Neural cell (in vitro differentiated cells): ENCODE measurements around the gene UQCC3. TPM values are rescaled to one million over a fixed set of nuclear protein-coding genes. Genes with fewer than 3 reads are reported as not detected.
A peak's percentile ranks its signal among the peaks of the same experiment; 100 is the strongest.
"Not testable (repeated sequence)": the region's sequence is repeated elsewhere in the genome, so short reads cannot be mapped to it uniquely, and the experiment has no call there.

Source experiments
- H2AFZ ChIP-seq: fragments of 200-600, 300-800 bp; sonication (generic), shearing (Covaris generic); 2 replicates; pipeline ENCODE4 v1.6.0; 2014; ENCODE audit warnings: low read depth, mild to moderate bottlenecking, antibody characterized with exemption, low read length, moderate library complexity
- H3F3A ChIP-seq: fragments of 200-600 bp; shearing (Covaris generic); 2 replicates; pipeline ENCODE4 v1.6.1; 2016; ENCODE audit warnings: mild to moderate bottlenecking, moderate library complexity, mixed read lengths, antibody characterized with exemption, low read length; ENCODE audit not compliant: insufficient read depth, poor library complexity, severe bottlenecking
- H3K27ac ChIP-seq: fragments of 200-600, 300-800 bp; sonication (generic), shearing (Covaris generic); 2 replicates; pipeline ENCODE4 v1.5.1; 2014; ENCODE audit warnings: mild to moderate bottlenecking, low read length, moderate library complexity
- H3K27me3 ChIP-seq: fragments of 300-800, 200-600 bp; sonication (generic), shearing (Covaris generic); 2 replicates; pipeline ENCODE4 v1.6.0; 2014; ENCODE audit warnings: mild to moderate bottlenecking, low read depth, low read length, moderate library complexity; ENCODE audit not compliant: insufficient read depth
- H3K36me3 ChIP-seq: fragments of 300-800, 200-600 bp; sonication (generic), shearing (Covaris generic); 2 replicates; pipeline ENCODE4 v1.5.1; 2014; ENCODE audit warnings: mild to moderate bottlenecking, antibody characterized with exemption, low read length, moderate library complexity; ENCODE audit not compliant: insufficient read depth
- H3K4me2 ChIP-seq: fragments of 300-800, 200-600 bp; sonication (generic), shearing (Covaris generic); 2 replicates; pipeline ENCODE4 v1.6.0; 2014; ENCODE audit warnings: mild to moderate bottlenecking, low read length
- H3K4me3 ChIP-seq: fragments of 300-800, 200-600 bp; sonication (generic), shearing (Covaris generic); 2 replicates; pipeline ENCODE4 v1.5.1; 2014; ENCODE audit warnings: mild to moderate bottlenecking, low read length, moderate library complexity
- H3K79me2 ChIP-seq: fragments of 200-600 bp; shearing (Covaris generic); replicated peaks from 2 replicates; pipeline ENCODE4 v1.6.0; 2014; ENCODE audit warnings: mild to moderate bottlenecking, low read length, moderate library complexity; ENCODE audit not compliant: insufficient read depth
- H3K9ac ChIP-seq: fragments of 300-800, 200-600 bp; sonication (generic), shearing (Covaris generic); 2 replicates; pipeline ENCODE4 v1.6.1; 2016; ENCODE audit warnings: mild to moderate bottlenecking, low read length, mixed read lengths
- H3K9me2 ChIP-seq: fragments of 200-600 bp; shearing (Covaris generic); 2 replicates; pipeline ENCODE4 v1.6.1; 2016; ENCODE audit warnings: mild to moderate bottlenecking, low read length, mixed read lengths; ENCODE audit not compliant: insufficient read depth
- H3K9me3 ChIP-seq: fragments of 200-600, 300-800 bp; sonication (generic), shearing (Covaris generic); 2 replicates; pipeline ENCODE4 v1.6.1; 2016; ENCODE audit warnings: mild to moderate bottlenecking, mixed run types, low read length, moderate library complexity, mixed read lengths
- H4K20me1 ChIP-seq: fragments of 200-600 bp; shearing (Covaris generic); 2 replicates; pipeline ENCODE4 v1.6.1; 2016; ENCODE audit warnings: mild to moderate bottlenecking, mixed run types; ENCODE audit not compliant: insufficient read depth
- CTCF ChIP-seq: fragments of 450-650 bp; IDR thresholded peaks from 2 replicates; pipeline ENCODE4 v1.5.1; 2014; ENCODE audit warnings: antibody characterized with exemption, mild to moderate bottlenecking, moderate library complexity; ENCODE audit not compliant: poor library complexity, severe bottlenecking
- EP300 ChIP-seq: fragments of 450-650 bp; conservative IDR thresholded peaks from 2 replicates; pipeline ENCODE4 v1.6.1; 2014; ENCODE audit warnings: antibody characterized with exemption, mild to moderate bottlenecking, moderate library complexity; ENCODE audit not compliant: poor library complexity, severe bottlenecking
- EZH2 ChIP-seq: fragments of 200-600, 300-800 bp; shearing (Covaris generic), sonication (generic); IDR thresholded peaks from 2 replicates; pipeline ENCODE4 v1.6.1; 2014; ENCODE audit warnings: antibody characterized with exemption, low read length, borderline replicate concordance, mild to moderate bottlenecking; ENCODE audit not compliant: insufficient read depth, poor library complexity, severe bottlenecking
- MXI1 ChIP-seq: fragments of 450-650 bp; conservative IDR thresholded peaks from 2 replicates; pipeline ENCODE4 v1.6.1; 2014; ENCODE audit warnings: antibody characterized with exemption, mild to moderate bottlenecking; ENCODE audit not compliant: poor library complexity, severe bottlenecking
- POLR2AphosphoS5 ChIP-seq: IDR thresholded peaks from 2 replicates; pipeline ENCODE4 v1.6.1; 2012
- RAD21 ChIP-seq: fragments of 450-650 bp; conservative IDR thresholded peaks from 2 replicates; pipeline ENCODE4 v1.6.1; 2014; ENCODE audit warnings: antibody characterized with exemption, mild to moderate bottlenecking, moderate library complexity
- REST ChIP-seq: IDR thresholded peaks from 2 replicates; pipeline ENCODE4 v1.6.1; 2012; ENCODE audit warnings: borderline replicate concordance
- SMC3 ChIP-seq: fragments of 450-650 bp; conservative IDR thresholded peaks from 2 replicates; pipeline ENCODE4 v1.6.1; 2014; ENCODE audit warnings: antibody characterized with exemption, mild to moderate bottlenecking, moderate library complexity; ENCODE audit not compliant: poor library complexity
- TAF1 ChIP-seq: IDR thresholded peaks from 2 replicates; pipeline ENCODE4 v1.6.1; 2012; ENCODE audit warnings: low read depth
- polyA plus RNA-seq: library from polyadenylated mRNA; depleted of rRNA; stranded (reverse); fragments of >200 nt; gene quantifications from 2 replicates; pipeline ENCODE4 v1.2.3, GENCODE V29; 2014

Gene UQCC3
- polyA plus RNA-seq, 1 donor from 2014 or later: 8.4 TPM

GRCh38 chr11:62689421-62690183 lies 18.1 kb downstream of the UQCC3 start, which contains the start of gene LRRN4CL:
Gene LRRN4CL, minus strand, starts transcription at chr11:62689530. Its CDS starts 1,022 bp downstream, at chr11:62688508.
- no peaks in the 10 kb centered on the region for H3F3A ChIP-seq
- H3K9ac ChIP-seq: no peak within 1 kb of the TSS
- no peaks in the 10 kb centered on the region for H4K20me1 ChIP-seq
- no peaks in the 10 kb centered on the region for H3K9me2 ChIP-seq
- H3K4me3 ChIP-seq: no peak within 1 kb of the TSS
- H3K9me3 ChIP-seq: no peaks in the 10 kb centered on the region
- H3K4me2 ChIP-seq: no peak within 1 kb of the TSS
- no peaks in the 10 kb centered on the region for H3K27me3 ChIP-seq
- H3K36me3 ChIP-seq: no peaks in the 10 kb centered on the region
- TF ChIP-seq SMC3: no peak
- peak; percentile 38 for TF ChIP-seq POLR2AphosphoS5
- H3K79me2 ChIP-seq: no peaks in the 10 kb centered on the region
- no peak within 1 kb of the TSS for H2AFZ ChIP-seq
- no peak within 1 kb of the TSS for H3K27ac ChIP-seq

GRCh38 chr11:62693624-62694023 lies 22.2 kb downstream of the UQCC3 start:
- not testable (repeated sequence) for H3K27ac ChIP-seq, H3K9me2 ChIP-seq, H3K36me3 ChIP-seq, H2AFZ ChIP-seq, H3K4me3 ChIP-seq, H3K9me3 ChIP-seq, H3K4me2 ChIP-seq, H3F3A ChIP-seq, H3K79me2 ChIP-seq, H3K27me3 ChIP-seq, H4K20me1 ChIP-seq, H3K9ac ChIP-seq

- no peaks in the 10 kb centered on the region for H3K79me2 ChIP-seq
- no peaks in the 10 kb centered on the region for H3K27me3 ChIP-seq
- no peak overlapping the region for H2AFZ ChIP-seq
- no peaks in the 10 kb centered on the region for H3K9me3 ChIP-seq
- no peak overlapping the region for H3K4me3 ChIP-seq
- H3K9ac ChIP-seq: no peak overlapping the region
- H3F3A ChIP-seq: no peaks in the 10 kb centered on the region
- H3K27ac ChIP-seq: no peak overlapping the region
- TF ChIP-seq TAF1: no peak
- TF ChIP-seq MXI1: no peak
- peak; percentile 65 for TF ChIP-seq SMC3
- peak; percentile 69 for TF ChIP-seq CTCF
- no peak for TF ChIP-seq EP300
- TF ChIP-seq EZH2: no peak
- TF ChIP-seq REST: no peak
- peak; percentile 56 for TF ChIP-seq RAD21
- no peak for TF ChIP-seq POLR2AphosphoS5
- no peaks in the 10 kb centered on the region for H3K36me3 ChIP-seq
- H3K4me2 ChIP-seq: no peak overlapping the region
- H3K9me2 ChIP-seq: no peaks in the 10 kb centered on the region
- no peaks in the 10 kb centered on the region for H4K20me1 ChIP-seq
Measured at GRCh38 chr11:62694455-62695167, 23.1 kb downstream of the UQCC3 start.
